ENCODE data around the gene GPR78. TPM values are rescaled to one million over a fixed set of nuclear protein-coding genes. Genes with fewer than 3 reads are reported as not detected.

The GPR78 gene
- polyA plus RNA-seq, 2 donors: 4.7 to 8.9 TPM

- Histone ChIP-seq H3K9me3 (ENCODE audit: control insufficient read depth in 2 of 2, insufficient read depth in 1 of 2, low read depth in 1 of 2, low read length in 1 of 2) (peaks cover 0 to 2% of the 10 kb centered on the region in 2 donors), H3K27me3 (ENCODE audit: control insufficient read depth in 1 of 2, insufficient read depth in 2 of 2, low read length in 2 of 2) (peaks cover 0 to 10% of the 10 kb centered on the region in 2 donors), H3K36me3 (ENCODE audit: control insufficient read depth in 2 of 2, insufficient read depth in 2 of 2, low read length in 1 of 2) (no peaks in the 10 kb centered on the region), H3K27ac (ENCODE audit: low read depth in 2 of 2, low read length in 1 of 2) (no peak overlapping the region), H3K4me3 (ENCODE audit: low read depth in 1 of 2, low read length in 2 of 2) (no peak overlapping the region), H3K4me1 (ENCODE audit: control insufficient read depth in 2 of 2, insufficient read depth in 2 of 2, low read length in 1 of 2) (no peaks in the 10 kb centered on the region)
- 77 to 81% methylated on average over 10 of the region's 10 CpGs for WGBS, 2 donors
These were observed 9.1 kb downstream of the GPR78 start for GRCh38 chr4:8589336-8589735.

GRCh38 chr4:8589823-8590545 is 9.8 kb downstream of the GPR78 start:
- 52 to 53% methylated on average over 11 of the region's 11 CpGs for WGBS, 2 donors
- H3K36me3 ChIP-seq (ENCODE audit: control insufficient read depth in 2 of 2, insufficient read depth in 2 of 2, low read length in 1 of 2): no peaks in the 10 kb centered on the region
- H3K27me3 ChIP-seq (ENCODE audit: control insufficient read depth in 1 of 2, insufficient read depth in 2 of 2, low read length in 2 of 2): peaks cover 0 to 10% of the 10 kb centered on the region in 2 donors
- peaks cover 0 to 2% of the 10 kb centered on the region in 2 donors for H3K9me3 ChIP-seq (ENCODE audit: control insufficient read depth in 2 of 2, insufficient read depth in 1 of 2, low read depth in 1 of 2, low read length in 1 of 2)
- no peak overlapping the region for H3K27ac ChIP-seq (ENCODE audit: low read depth in 2 of 2, low read length in 1 of 2)
- no peak overlapping the region for H3K4me3 ChIP-seq (ENCODE audit: low read depth in 1 of 2, low read length in 2 of 2)
- no peaks in the 10 kb centered on the region for H3K4me1 ChIP-seq (ENCODE audit: control insufficient read depth in 2 of 2, insufficient read depth in 2 of 2, low read length in 1 of 2)

- H3K27ac ChIP-seq (ENCODE audit: low read depth in 2 of 2, low read length in 1 of 2): no peak overlapping the region
- H3K27me3 ChIP-seq (ENCODE audit: control insufficient read depth in 1 of 2, insufficient read depth in 2 of 2, low read length in 2 of 2): peaks cover 0 to 10% of the 10 kb centered on the region in 2 donors
- no peaks in the 10 kb centered on the region for H3K4me1 ChIP-seq (ENCODE audit: control insufficient read depth in 2 of 2, insufficient read depth in 2 of 2, low read length in 1 of 2)
- H3K4me3 ChIP-seq (ENCODE audit: low read depth in 1 of 2, low read length in 2 of 2): no peak overlapping the region
- H3K9me3 ChIP-seq (ENCODE audit: control insufficient read depth in 2 of 2, insufficient read depth in 1 of 2, low read depth in 1 of 2, low read length in 1 of 2): peaks cover 0 to 2% of the 10 kb centered on the region in 2 donors
- H3K36me3 ChIP-seq (ENCODE audit: control insufficient read depth in 2 of 2, insufficient read depth in 2 of 2, low read length in 1 of 2): no peaks in the 10 kb centered on the region
- 76 to 83% methylated on average over 5 of the region's 5 CpGs for whole genome bisulfite sequencing, 2 donors
These were observed 10.3 kb downstream of the GPR78 start for GRCh38 chr4:8590546-8590880.

- peaks cover 0 to 10% of the 10 kb centered on the region in 2 donors for H3K27me3 ChIP-seq (ENCODE audit: control insufficient read depth in 1 of 2, insufficient read depth in 2 of 2, low read length in 2 of 2)
- 73 to 77% methylated on average over 9 of the region's 9 CpGs for WGBS, 2 donors
- H3K27ac ChIP-seq (ENCODE audit: low read depth in 2 of 2, low read length in 1 of 2): no peak overlapping the region
- no peaks in the 10 kb centered on the region for H3K36me3 ChIP-seq (ENCODE audit: control insufficient read depth in 2 of 2, insufficient read depth in 2 of 2, low read length in 1 of 2)
- H3K4me3 ChIP-seq (ENCODE audit: low read depth in 1 of 2, low read length in 2 of 2): no peak overlapping the region
- peaks cover 0 to 2% of the 10 kb centered on the region in 2 donors for H3K9me3 ChIP-seq (ENCODE audit: control insufficient read depth in 2 of 2, insufficient read depth in 1 of 2, low read depth in 1 of 2, low read length in 1 of 2)
- no peaks in the 10 kb centered on the region for H3K4me1 ChIP-seq (ENCODE audit: control insufficient read depth in 2 of 2, insufficient read depth in 2 of 2, low read length in 1 of 2)
These were observed 10.9 kb downstream of the GPR78 start for GRCh38 chr4:8591114-8591513.

GRCh38 chr4:8591626-8592365 is 11.6 kb downstream of the GPR78 start:
- H3K4me1 ChIP-seq (ENCODE audit: control insufficient read depth in 2 of 2, insufficient read depth in 2 of 2, low read length in 1 of 2): no peaks in the 10 kb centered on the region
- H3K9me3 ChIP-seq (ENCODE audit: control insufficient read depth in 2 of 2, insufficient read depth in 1 of 2, low read depth in 1 of 2, low read length in 1 of 2): no peaks in the 10 kb centered on the region
- WGBS, 2 donors: 65 to 69% methylated on average over 15 of the region's 15 CpGs
- H3K36me3 ChIP-seq (ENCODE audit: control insufficient read depth in 2 of 2, insufficient read depth in 2 of 2, low read length in 1 of 2): no peaks in the 10 kb centered on the region
- H3K27ac ChIP-seq (ENCODE audit: low read depth in 2 of 2, low read length in 1 of 2): no peak overlapping the region
- H3K27me3 ChIP-seq (ENCODE audit: control insufficient read depth in 1 of 2, insufficient read depth in 2 of 2, low read length in 2 of 2): peaks cover 0 to 10% of the 10 kb centered on the region in 2 donors
- no peak overlapping the region for H3K4me3 ChIP-seq (ENCODE audit: low read depth in 1 of 2, low read length in 2 of 2)

DNA sequence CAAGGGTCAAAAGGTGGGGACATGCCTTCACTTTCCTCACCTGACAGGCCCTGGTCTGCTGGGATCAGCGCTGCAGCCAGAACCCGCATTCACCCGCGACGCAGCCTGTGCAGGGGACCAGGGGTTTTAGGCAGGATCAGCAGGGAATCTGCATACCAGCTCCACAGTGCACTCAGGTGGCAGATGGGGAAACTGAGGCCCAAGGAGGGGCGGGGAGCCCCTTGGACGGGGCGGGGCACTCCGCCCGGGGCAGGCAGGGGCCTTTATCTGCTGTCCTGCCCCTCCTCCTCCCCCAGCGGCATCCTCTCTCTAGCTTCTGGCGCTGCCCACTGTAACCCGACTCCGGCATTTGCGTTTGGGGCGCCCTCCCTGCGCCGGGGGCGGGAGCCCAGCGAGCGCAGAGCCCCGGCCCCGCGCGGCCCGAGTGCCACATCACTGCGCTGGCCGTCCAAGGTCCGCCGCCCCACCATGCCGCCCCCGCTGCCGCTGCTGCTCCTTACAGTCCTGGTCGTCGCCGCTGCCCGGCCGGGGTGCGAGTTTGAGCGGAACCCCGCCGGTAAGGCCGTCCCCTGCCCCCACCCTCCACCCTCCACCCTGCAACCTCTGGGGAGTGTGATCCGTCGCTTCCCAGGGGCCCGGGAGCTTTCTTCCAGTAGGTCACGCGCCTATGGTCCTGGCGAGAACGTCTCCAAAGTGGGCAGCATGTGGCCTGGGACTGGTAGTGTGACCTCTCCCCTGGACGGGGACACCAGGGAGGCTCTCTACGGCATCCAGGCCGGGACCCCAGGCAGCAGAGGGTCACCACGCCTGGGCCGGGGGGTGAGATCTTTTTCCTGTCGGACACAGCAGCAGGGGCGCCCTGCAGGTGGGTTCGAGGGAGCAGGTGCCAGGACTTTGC is 12.4 kb downstream of the GPR78 start, which contains the start of gene CPZ:
TSS of gene CPZ (plus strand) at position 400 of the 898 bp plus-strand sequence. CDS start at position 469, 69 bp downstream.
- Histone ChIP-seq H3K4me3 (ENCODE audit: low read depth in 1 of 2, low read length in 2 of 2) (no peak within 1 kb of the TSS), H3K27ac (ENCODE audit: low read depth in 2 of 2, low read length in 1 of 2) (no peak within 1 kb of the TSS), H3K9me3 (ENCODE audit: control insufficient read depth in 2 of 2, insufficient read depth in 1 of 2, low read depth in 1 of 2, low read length in 1 of 2) (no peaks in the 10 kb centered on the region), H3K4me1 (ENCODE audit: control insufficient read depth in 2 of 2, insufficient read depth in 2 of 2, low read length in 1 of 2) (no peaks in the 10 kb centered on the region), H3K27me3 (ENCODE audit: control insufficient read depth in 1 of 2, insufficient read depth in 2 of 2, low read length in 2 of 2) (peaks cover 0 to 10% of the 10 kb centered on the region in 2 donors), H3K36me3 (ENCODE audit: control insufficient read depth in 2 of 2, insufficient read depth in 2 of 2, low read length in 1 of 2) (no peaks in the 10 kb centered on the region)
- WGBS, 2 donors: 4 to 7% methylated on average over 34 to 58 of the region's 58 CpGs

- WGBS, 2 donors: 19 to 20% methylated on average over 24 of the region's 24 CpGs
- H3K27ac ChIP-seq (ENCODE audit: low read depth in 2 of 2, low read length in 1 of 2): no peak overlapping the region
- H3K4me1 ChIP-seq (ENCODE audit: control insufficient read depth in 2 of 2, insufficient read depth in 2 of 2, low read length in 1 of 2): no peaks in the 10 kb centered on the region
- H3K36me3 ChIP-seq (ENCODE audit: control insufficient read depth in 2 of 2, insufficient read depth in 2 of 2, low read length in 1 of 2): no peaks in the 10 kb centered on the region
- peaks cover 0 to 10% of the 10 kb centered on the region in 2 donors for H3K27me3 ChIP-seq (ENCODE audit: control insufficient read depth in 1 of 2, insufficient read depth in 2 of 2, low read length in 2 of 2)
- H3K4me3 ChIP-seq (ENCODE audit: low read depth in 1 of 2, low read length in 2 of 2): no peak overlapping the region
- no peaks in the 10 kb centered on the region for H3K9me3 ChIP-seq (ENCODE audit: control insufficient read depth in 2 of 2, insufficient read depth in 1 of 2, low read depth in 1 of 2, low read length in 1 of 2)
These were observed 13.3 kb downstream of the GPR78 start for GRCh38 chr4:8593264-8594096.

DNA sequence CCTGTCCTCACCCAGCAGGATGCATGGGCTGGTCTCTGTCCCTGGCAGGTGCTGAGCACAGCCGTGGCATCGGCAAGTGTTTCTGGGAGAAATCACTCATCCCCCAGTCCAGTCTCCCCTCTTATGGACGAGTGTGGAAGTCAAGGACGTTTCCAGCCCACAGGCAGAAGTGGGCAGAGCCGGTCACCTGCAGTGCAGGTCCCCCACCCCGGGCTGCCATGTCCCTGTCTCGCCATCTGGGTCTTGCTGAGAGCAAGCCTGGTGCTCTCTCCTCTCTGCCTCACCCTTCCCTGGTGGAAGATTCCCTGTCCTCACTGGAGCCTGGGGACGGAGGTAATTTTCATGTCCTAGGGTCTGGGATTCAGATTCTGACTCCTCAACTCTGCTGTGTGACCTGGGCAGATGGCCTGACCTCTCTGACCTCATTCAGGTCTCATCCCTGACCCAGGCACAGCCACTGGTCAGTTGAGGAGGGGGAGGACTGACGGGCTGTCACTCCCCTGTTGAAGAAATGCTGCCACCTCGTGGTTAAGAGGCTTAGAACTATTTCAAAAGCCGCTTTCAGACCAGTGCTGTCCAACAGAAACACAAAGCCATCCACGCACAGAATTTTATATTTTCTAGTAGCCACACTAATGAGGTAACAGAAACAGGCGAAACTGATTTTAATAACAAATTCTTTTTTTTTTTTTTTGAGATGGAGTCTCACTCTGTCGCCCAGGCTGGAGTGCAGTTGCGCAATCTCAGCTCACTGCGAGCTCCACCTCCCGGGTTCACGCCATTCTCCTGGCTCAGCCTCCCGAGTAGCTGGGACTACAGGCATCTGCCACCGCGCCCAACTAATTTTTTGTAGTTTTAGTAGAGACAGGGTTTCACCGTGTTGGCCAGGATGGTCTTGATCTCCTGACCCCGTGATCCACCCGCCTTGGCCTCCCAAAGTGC is 14.2 kb downstream of the GPR78 start:
- Histone ChIP-seq H3K4me3 (ENCODE audit: low read depth in 1 of 2, low read length in 2 of 2) (no peak overlapping the region), H3K9me3 (ENCODE audit: control insufficient read depth in 2 of 2, insufficient read depth in 1 of 2, low read depth in 1 of 2, low read length in 1 of 2) (no peaks in the 10 kb centered on the region), H3K27me3 (ENCODE audit: control insufficient read depth in 1 of 2, insufficient read depth in 2 of 2, low read length in 2 of 2) (peaks cover 0 to 10% of the 10 kb centered on the region in 2 donors), H3K4me1 (ENCODE audit: control insufficient read depth in 2 of 2, insufficient read depth in 2 of 2, low read length in 1 of 2) (no peaks in the 10 kb centered on the region), H3K36me3 (ENCODE audit: control insufficient read depth in 2 of 2, insufficient read depth in 2 of 2, low read length in 1 of 2) (no peaks in the 10 kb centered on the region), H3K27ac (ENCODE audit: low read depth in 2 of 2, low read length in 1 of 2) (no peak overlapping the region)
- 45 to 52% methylated on average over 24 of the region's 24 CpGs for WGBS, 2 donors
